ENCODE measurements around the gene TEX261. TPM values are rescaled to one million over a fixed set of nuclear protein-coding genes. Genes with fewer than 3 reads are reported as not detected.

The TEX261 gene
- total RNA-seq = 56.1 TPM
- polyA plus RNA-seq (ENCODE audit: insufficient read depth, low read depth, low replicate concordance) = 35.9 TPM
- long read RNA-seq, donor 1, transcript TEX261-206 (4 exons, 590 nt) = major isoform, 11 of 18 reads
- long read RNA-seq, donor 1, transcript TEX261-201 (6 exons, 3,441 nt) = minor isoform, 7 of 18 reads
- long read RNA-seq, donor 1, partial matches to known transcripts = 0 of 18 reads
- long read RNA-seq, donor 1, other reads (novel, unspliced or antisense) = 0 of 18 reads
- long read RNA-seq, donor 2, transcript TEX261-201 (6 exons, 3,441 nt) = major isoform, 11 of 17 reads
- long read RNA-seq, donor 2, partial matches to known transcripts = 0 of 17 reads
- long read RNA-seq, donor 2, other reads (novel, unspliced or antisense) = 0 of 17 reads
- long read RNA-seq, donor 3, transcript TEX261-201 (6 exons, 3,441 nt) = major isoform, 13 of 25 reads
- long read RNA-seq, donor 3, transcript TEX261-206 (4 exons, 590 nt) = minor isoform, 7 of 25 reads
- long read RNA-seq, donor 3, transcript TEX261-202 (5 exons, 758 nt) = minor isoform, 5 of 25 reads
- long read RNA-seq, donor 3, partial matches to known transcripts = 0 of 25 reads
- long read RNA-seq, donor 3, other reads (novel, unspliced or antisense) = 0 of 25 reads
- long read RNA-seq, donor 4, transcript TEX261-201 (6 exons, 3,441 nt) = major isoform, 13 of 18 reads
- long read RNA-seq, donor 4, partial matches to known transcripts = 0 of 18 reads
- long read RNA-seq, donor 4, other reads (novel, unspliced or antisense) = 0 of 18 reads
- long read RNA-seq, donor 5, partial matches to known transcripts = 0 of 1 reads
- long read RNA-seq, donor 5, other reads (novel, unspliced or antisense) = 0 of 1 reads
- long read RNA-seq, donor 6, partial matches to known transcripts = 0 of 9 reads
- long read RNA-seq, donor 6, other reads (novel, unspliced or antisense) = 0 of 9 reads
- long read RNA-seq, donor 7, transcript TEX261-201 (6 exons, 3,441 nt) = major isoform, 14 of 23 reads
- long read RNA-seq, donor 7, partial matches to known transcripts = 1 of 23 reads
- long read RNA-seq, donor 7, other reads (novel, unspliced or antisense) = 7 of 23 reads
- long read RNA-seq, donor 8, transcript TEX261-206 (4 exons, 590 nt) = major isoform, 6 of 13 reads
- long read RNA-seq, donor 8, transcript TEX261-201 (6 exons, 3,441 nt) = minor isoform, 5 of 13 reads
- long read RNA-seq, donor 8, partial matches to known transcripts = 0 of 13 reads
- long read RNA-seq, donor 8, other reads (novel, unspliced or antisense) = 0 of 13 reads
- long read RNA-seq, donor 9, transcript TEX261-201 (6 exons, 3,441 nt) = major isoform, 7 of 14 reads
- long read RNA-seq, donor 9, partial matches to known transcripts = 0 of 14 reads
- long read RNA-seq, donor 9, other reads (novel, unspliced or antisense) = 0 of 14 reads
- long read RNA-seq, donor 10, partial matches to known transcripts = 0 of 8 reads
- long read RNA-seq, donor 10, other reads (novel, unspliced or antisense) = 0 of 8 reads

- H3K27ac ChIP-seq (ENCODE audit: low read depth in 2 of 2, low read length in 2 of 2) = peak within 1 kb of the TSS; percentile 44 to 51
- H3K4me3 ChIP-seq (ENCODE audit: low read length in 3 of 3) = peak within 1 kb of the TSS; percentile 75 to 96 (median 81)
- H3K9me3 ChIP-seq (ENCODE audit: control insufficient read depth in 2 of 3, insufficient read depth in 1 of 3, low read length in 3 of 3) = no peaks in the 10 kb centered on the region
- no peaks in the 10 kb centered on the region for H3K27me3 ChIP-seq (ENCODE audit: control insufficient read depth, insufficient read depth, low read length)
- H3K9ac ChIP-seq (ENCODE audit: low read length in 3 of 3) = peak within 1 kb of the TSS; percentile 50 to 94 (median 85)
- peak; percentile 93 to 96 (median 93) for DNase-seq
- H3K36me3 ChIP-seq (ENCODE audit: control insufficient read depth in 2 of 3, insufficient read depth in 3 of 3, low read length in 3 of 3) = peaks cover 0 to 8% (median 7%) of the 10 kb centered on the region in 3 donors
- intact Hi-C loops (cut with DNase I) = no loop called here
- TF ChIP-seq CTCF (IDR thresholded peaks at IDR 0.05; ENCODE audit: borderline replicate concordance, extremely low read depth, insufficient read depth) = peak; percentile 60
- no peak for FAIRE-seq
- H3K4me1 ChIP-seq (ENCODE audit: control insufficient read depth in 2 of 3, insufficient read depth in 2 of 3, low read depth in 1 of 3, low read length in 3 of 3) = peaks cover 0 to 16% (median 14%) of the 10 kb centered on the region in 3 donors
Observed at GRCh38 chr2:70994699-70995425, at the start of gene TEX261. Gene TEX261 (minus strand): TSS chr2:70994873. CDS start chr2:70994757, 116 bp downstream.

GRCh38 chr2:71043531-71044407 is 49.1 kb upstream of the TEX261 start:
- Histone ChIP-seq H3K36me3 (ENCODE audit: control insufficient read depth in 2 of 3, insufficient read depth in 3 of 3, low read length in 3 of 3) (no peaks in the 10 kb centered on the region), H3K27ac (ENCODE audit: low read depth in 2 of 2, low read length in 2 of 2) (no peak overlapping the region), H3K9me3 (ENCODE audit: control insufficient read depth in 2 of 3, insufficient read depth in 1 of 3, low read length in 3 of 3) (no peaks in the 10 kb centered on the region), H3K4me1 (ENCODE audit: control insufficient read depth in 2 of 3, insufficient read depth in 2 of 3, low read depth in 1 of 3, low read length in 3 of 3) (no peaks in the 10 kb centered on the region), H3K4me3 (ENCODE audit: low read length in 3 of 3) (no peak overlapping the region), H3K27me3 (ENCODE audit: control insufficient read depth, insufficient read depth, low read length) (no peaks in the 10 kb centered on the region), H3K9ac (ENCODE audit: low read length in 3 of 3) (no peak overlapping the region)
- DNase-seq = no peak
- no peak for FAIRE-seq
- no peak for TF ChIP-seq CTCF (IDR thresholded peaks at IDR 0.05; ENCODE audit: borderline replicate concordance, extremely low read depth, insufficient read depth)
- intact Hi-C loops (cut with DNase I) = no loop called here

All from kidney (tissue), 22 donors.